ENCODE data around the gene USP44. TPM values are rescaled to one million over a fixed set of nuclear protein-coding genes. Genes with fewer than 3 reads are reported as not detected.

USP44 gene
- total and polyA plus RNA-seq, 7 experiments from 2014 or later = 3.3 to 15.1 (median 11.0) TPM

GRCh38 chr12:95583933-95584332, 32.7 kb upstream of the USP44 start:
- ATAC-seq (no peak), DNase-seq (no peak)
- H3K36me3 Mint-ChIP-seq = peaks cover 0 to 2% (median 0%) of the 10 kb centered on the region in 5 donors
- Histone ChIP-seq H3K36me3 (ENCODE audit: control insufficient read depth in 2 of 3, insufficient read depth in 3 of 3, low read length in 3 of 3) (no peaks in the 10 kb centered on the region), H3K27ac (ENCODE audit: low read depth, low read length) (no peak overlapping the region), H3K9me3 (ENCODE audit: control insufficient read depth in 2 of 3, low read length in 3 of 3) (no peaks in the 10 kb centered on the region), H3K4me3 (ENCODE audit: low read length) (no peak overlapping the region), H3K4me1 (ENCODE audit: control insufficient read depth in 2 of 2, insufficient read depth in 2 of 2, low read length in 2 of 2) (no peaks in the 10 kb centered on the region), H3K27me3 (ENCODE audit: control insufficient read depth in 2 of 2, insufficient read depth in 2 of 2, low read length in 2 of 2) (no peaks in the 10 kb centered on the region)
- H3K27me3 Mint-ChIP-seq = peaks cover 0 to 23% (median 8%) of the 10 kb centered on the region in 5 donors
- peaks cover 0 to 2% (median 0%) of the 10 kb centered on the region in 7 donors for H3K4me1 Mint-ChIP-seq
- no peak overlapping the region for H3K27ac Mint-ChIP-seq
- H3K4me3 Mint-ChIP-seq = no peak overlapping the region
- intact Hi-C loops (cut with micrococcal nuclease) = no loop called here
- no peaks in the 10 kb centered on the region for H3K9me3 Mint-ChIP-seq
- CTCF ChIA-PET = no interaction called here
- POLR2A ChIA-PET = no interaction called here

- H3K36me3 Mint-ChIP-seq = peaks cover 0 to 3% (median 0%) of the 10 kb centered on the region in 5 donors
- H3K27ac ChIP-seq (ENCODE audit: low read depth, low read length) = no peak overlapping the region
- no peaks in the 10 kb centered on the region for H3K27me3 ChIP-seq (ENCODE audit: control insufficient read depth in 2 of 2, insufficient read depth in 2 of 2, low read length in 2 of 2)
- H3K36me3 ChIP-seq (ENCODE audit: control insufficient read depth in 2 of 3, insufficient read depth in 3 of 3, low read length in 3 of 3) = no peaks in the 10 kb centered on the region
- POLR2A ChIA-PET = no interaction called here
- H3K4me1 ChIP-seq (ENCODE audit: control insufficient read depth in 2 of 2, insufficient read depth in 2 of 2, low read length in 2 of 2) = no peaks in the 10 kb centered on the region
- no peak for ATAC-seq
- CTCF ChIA-PET = no interaction called here
- DNase-seq = no peak
- H3K4me3 ChIP-seq (ENCODE audit: low read length) = no peak overlapping the region
- no peaks in the 10 kb centered on the region for H3K9me3 Mint-ChIP-seq
- no peak overlapping the region for H3K27ac Mint-ChIP-seq
- H3K4me1 Mint-ChIP-seq = peaks cover 0 to 2% (median 0%) of the 10 kb centered on the region in 7 donors
- no peaks in the 10 kb centered on the region for H3K9me3 ChIP-seq (ENCODE audit: control insufficient read depth in 2 of 3, low read length in 3 of 3)
- H3K4me3 Mint-ChIP-seq = no peak overlapping the region
- intact Hi-C loops (cut with micrococcal nuclease) = no loop called here
- H3K27me3 Mint-ChIP-seq = peaks cover 0 to 21% (median 6%) of the 10 kb centered on the region in 5 donors
These were observed 31.2 kb upstream of the USP44 start for GRCh38 chr12:95582230-95583058.

GRCh38 chr12:95577820-95578219, 26.5 kb upstream of the USP44 start:
- CTCF ChIA-PET = no interaction called here
- intact Hi-C loops (cut with micrococcal nuclease) = no loop called here
- H3K36me3 ChIP-seq (ENCODE audit: control insufficient read depth in 2 of 3, insufficient read depth in 3 of 3, low read length in 3 of 3) = no peaks in the 10 kb centered on the region
- Mint-ChIP-seq H3K27ac (peak overlapping the region in 1 of 9 donors; percentile 1), H3K4me1 (peaks cover 0 to 16% (median 7%) of the 10 kb centered on the region in 7 donors), H3K27me3 (peaks cover 0 to 28% (median 15%) of the 10 kb centered on the region in 5 donors), H3K9me3 (no peaks in the 10 kb centered on the region), H3K36me3 (peaks cover 0 to 3% (median 0%) of the 10 kb centered on the region in 5 donors), H3K4me3 (no peak overlapping the region)
- no peak overlapping the region for H3K4me3 ChIP-seq (ENCODE audit: low read length)
- ATAC-seq = no peak
- H3K9me3 ChIP-seq (ENCODE audit: control insufficient read depth in 2 of 3, low read length in 3 of 3) = no peaks in the 10 kb centered on the region
- no peaks in the 10 kb centered on the region for H3K27me3 ChIP-seq (ENCODE audit: control insufficient read depth in 2 of 2, insufficient read depth in 2 of 2, low read length in 2 of 2)
- no peak overlapping the region for H3K27ac ChIP-seq (ENCODE audit: low read depth, low read length)
- DNase-seq = no peak
- POLR2A ChIA-PET = no interaction called here
- H3K4me1 ChIP-seq (ENCODE audit: control insufficient read depth in 2 of 2, insufficient read depth in 2 of 2, low read length in 2 of 2) = peaks cover 0 to 5% of the 10 kb centered on the region in 2 donors

GRCh38 chr12:95574799-95575452, 23.6 kb upstream of the USP44 start:
- H3K9me3 Mint-ChIP-seq = no peaks in the 10 kb centered on the region
- POLR2A ChIA-PET = no interaction called here
- no peak overlapping the region for H3K4me3 Mint-ChIP-seq
- H3K4me1 ChIP-seq (ENCODE audit: control insufficient read depth in 2 of 2, insufficient read depth in 2 of 2, low read length in 2 of 2) = peaks cover 0 to 14% of the 10 kb centered on the region in 2 donors
- CTCF ChIA-PET = interaction anchor here (0.6 kb wide), 2 partner anchors 53 to 457 kb away, joined by 3 to 5 read pairs; no protein-coding TSS in a partner anchor
- peaks cover 0 to 28% (median 15%) of the 10 kb centered on the region in 5 donors for H3K27me3 Mint-ChIP-seq
- no peak overlapping the region for H3K4me3 ChIP-seq (ENCODE audit: low read length)
- no peak for DNase-seq
- intact Hi-C loops (cut with micrococcal nuclease) = no loop called here
- H3K27ac ChIP-seq (ENCODE audit: low read depth, low read length) = no peak overlapping the region
- peaks cover 0 to 3% (median 0%) of the 10 kb centered on the region in 5 donors for H3K36me3 Mint-ChIP-seq
- no peaks in the 10 kb centered on the region for H3K36me3 ChIP-seq (ENCODE audit: control insufficient read depth in 2 of 3, insufficient read depth in 3 of 3, low read length in 3 of 3)
- peaks cover 0 to 35% (median 20%) of the 10 kb centered on the region in 7 donors for H3K4me1 Mint-ChIP-seq
- no peaks in the 10 kb centered on the region for H3K27me3 ChIP-seq (ENCODE audit: control insufficient read depth in 2 of 2, insufficient read depth in 2 of 2, low read length in 2 of 2)
- peak overlapping the region in 1 of 9 donors; percentile 62 for H3K27ac Mint-ChIP-seq
- ATAC-seq = no peak
- H3K9me3 ChIP-seq (ENCODE audit: control insufficient read depth in 2 of 3, low read length in 3 of 3) = no peaks in the 10 kb centered on the region

GRCh38 chr12:95573951-95574576, 22.8 kb upstream of the USP44 start:
- intact Hi-C loops (cut with micrococcal nuclease) = no loop called here
- H3K27ac ChIP-seq (ENCODE audit: low read depth, low read length) = no peak overlapping the region
- no peaks in the 10 kb centered on the region for H3K9me3 ChIP-seq (ENCODE audit: control insufficient read depth in 2 of 3, low read length in 3 of 3)
- Mint-ChIP-seq H3K36me3 (peaks cover 0 to 3% (median 0%) of the 10 kb centered on the region in 5 donors), H3K4me3 (peak overlapping the region in 5 of 10 donors; percentile 11 to 69 (median 47)), H3K27ac (peak overlapping the region in 3 of 9 donors; percentile 21 to 62 (median 36)), H3K4me1 (peaks cover 0 to 35% (median 20%) of the 10 kb centered on the region in 7 donors), H3K27me3 (peaks cover under 1 to 23% (median 15%) of the 10 kb centered on the region in 5 donors), H3K9me3 (no peaks in the 10 kb centered on the region)
- ATAC-seq = peak; percentile 20
- DNase-seq = no peak
- POLR2A ChIA-PET = no interaction called here
- no peaks in the 10 kb centered on the region for H3K27me3 ChIP-seq (ENCODE audit: control insufficient read depth in 2 of 2, insufficient read depth in 2 of 2, low read length in 2 of 2)
- peaks cover 3 to 14% of the 10 kb centered on the region in 2 donors for H3K4me1 ChIP-seq (ENCODE audit: control insufficient read depth in 2 of 2, insufficient read depth in 2 of 2, low read length in 2 of 2)
- CTCF ChIA-PET = no interaction called here
- no peak overlapping the region for H3K4me3 ChIP-seq (ENCODE audit: low read length)
- no peaks in the 10 kb centered on the region for H3K36me3 ChIP-seq (ENCODE audit: control insufficient read depth in 2 of 3, insufficient read depth in 3 of 3, low read length in 3 of 3)

GRCh38 chr12:95571369-95571768, 20.1 kb upstream of the USP44 start:
- Histone ChIP-seq H3K4me1 (ENCODE audit: control insufficient read depth in 2 of 2, insufficient read depth in 2 of 2, low read length in 2 of 2) (peaks cover 4 to 14% of the 10 kb centered on the region in 2 donors), H3K27me3 (ENCODE audit: control insufficient read depth in 2 of 2, insufficient read depth in 2 of 2, low read length in 2 of 2) (no peaks in the 10 kb centered on the region), H3K36me3 (ENCODE audit: control insufficient read depth in 2 of 3, insufficient read depth in 3 of 3, low read length in 3 of 3) (no peaks in the 10 kb centered on the region), H3K27ac (ENCODE audit: low read depth, low read length) (no peak overlapping the region), H3K4me3 (ENCODE audit: low read length) (no peak overlapping the region), H3K9me3 (ENCODE audit: control insufficient read depth in 2 of 3, low read length in 3 of 3) (no peaks in the 10 kb centered on the region)
- Mint-ChIP-seq H3K4me3 (peak overlapping the region in 3 of 10 donors; percentile 7 to 55 (median 34)), H3K27me3 (peaks cover 4 to 21% (median 8%) of the 10 kb centered on the region in 5 donors), H3K9me3 (peaks cover 0 to 1% (median 0%) of the 10 kb centered on the region in 11 donors), H3K27ac (peak overlapping the region in 7 of 9 donors; percentile 62 to 83 (median 71)), H3K4me1 (peaks cover 6 to 49% (median 32%) of the 10 kb centered on the region in 7 donors), H3K36me3 (peaks cover 0 to 4% (median 0%) of the 10 kb centered on the region in 5 donors)
- CTCF ChIA-PET = no interaction called here
- DNase-seq (no peak), ATAC-seq (no peak)
- POLR2A ChIA-PET = interaction anchor here (0.8 to 1.5 kb wide), 4 partner anchors 17 to 24 kb away, joined by 3 to 10 read pairs (median 5); no protein-coding TSS in a partner anchor
- intact Hi-C loops (cut with micrococcal nuclease) = no loop called here

Data from naive thymus-derived CD4-positive, alpha-beta T cell (primary cell).